Smooth muscle cell of the brain vasculature (primary cell): ENCODE measurements around the gene COL2A1.

ENCODE experiments used
- DNase-seq: peaks from one replicate; pipeline ENCODE4 v3.0.0-alpha.2; 2012; ENCODE audit warnings: low read depth, low spot score

The COL2A1 gene

DNA sequence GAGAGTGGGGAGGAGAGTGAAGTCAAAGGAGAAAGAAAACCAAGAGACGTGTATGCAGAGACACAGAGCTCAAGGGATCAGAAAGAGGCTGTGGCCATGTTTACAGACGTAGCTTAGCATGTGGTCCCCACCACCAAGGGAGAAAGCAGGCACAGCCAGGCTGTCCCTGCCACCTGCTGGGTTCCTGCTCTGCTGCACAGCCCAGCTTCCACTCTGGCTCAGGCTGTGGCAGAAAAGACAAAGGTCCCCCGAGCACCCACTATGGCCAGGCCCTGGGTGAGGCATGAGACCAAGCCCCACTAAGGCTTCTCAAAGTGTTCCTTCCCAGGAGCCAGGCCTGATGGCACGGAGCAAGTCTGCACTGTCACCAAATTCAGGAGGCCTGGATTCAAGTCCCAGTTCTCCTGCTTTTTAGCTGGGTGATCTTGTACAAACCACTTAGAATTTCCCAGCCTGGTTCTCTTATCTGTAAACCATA lies 25.9 kb upstream of the COL2A1 start:
- DNase-seq: no peak

DNA sequence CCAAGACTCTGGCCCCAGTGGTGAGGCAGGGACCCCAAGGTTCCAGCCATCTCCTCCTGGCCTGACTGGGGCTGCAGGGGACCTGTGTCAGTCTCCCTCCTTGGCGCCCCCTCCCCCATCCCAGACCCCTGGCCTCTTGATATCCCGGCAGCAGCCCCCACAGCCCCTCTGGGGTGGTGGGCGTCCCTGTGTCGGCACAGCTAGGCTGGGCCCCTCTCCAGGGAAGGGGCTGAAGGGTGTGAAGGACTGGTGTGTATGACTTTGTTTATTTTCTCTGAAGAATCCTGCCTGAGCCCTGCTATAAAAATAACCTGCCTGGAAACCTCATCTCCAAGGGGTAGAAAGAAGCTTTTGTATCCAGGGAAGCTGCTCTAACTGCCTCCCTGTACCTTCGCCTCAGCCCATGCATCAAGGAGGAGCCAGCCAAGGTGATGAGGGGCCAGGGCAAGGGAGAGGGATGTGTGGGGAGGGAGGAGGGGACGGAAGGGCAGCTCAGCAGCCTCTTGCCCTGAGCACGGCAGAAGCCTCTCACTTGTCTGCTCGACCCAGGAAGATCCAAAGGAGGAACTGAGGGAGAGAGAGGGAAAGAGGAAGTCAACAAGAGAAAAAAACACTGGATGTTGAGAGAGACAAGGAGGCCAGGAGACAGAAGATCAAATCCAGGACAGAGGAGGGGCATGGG lies 25.4 kb upstream of the COL2A1 start:
- DNase-seq: no peak

DNA sequence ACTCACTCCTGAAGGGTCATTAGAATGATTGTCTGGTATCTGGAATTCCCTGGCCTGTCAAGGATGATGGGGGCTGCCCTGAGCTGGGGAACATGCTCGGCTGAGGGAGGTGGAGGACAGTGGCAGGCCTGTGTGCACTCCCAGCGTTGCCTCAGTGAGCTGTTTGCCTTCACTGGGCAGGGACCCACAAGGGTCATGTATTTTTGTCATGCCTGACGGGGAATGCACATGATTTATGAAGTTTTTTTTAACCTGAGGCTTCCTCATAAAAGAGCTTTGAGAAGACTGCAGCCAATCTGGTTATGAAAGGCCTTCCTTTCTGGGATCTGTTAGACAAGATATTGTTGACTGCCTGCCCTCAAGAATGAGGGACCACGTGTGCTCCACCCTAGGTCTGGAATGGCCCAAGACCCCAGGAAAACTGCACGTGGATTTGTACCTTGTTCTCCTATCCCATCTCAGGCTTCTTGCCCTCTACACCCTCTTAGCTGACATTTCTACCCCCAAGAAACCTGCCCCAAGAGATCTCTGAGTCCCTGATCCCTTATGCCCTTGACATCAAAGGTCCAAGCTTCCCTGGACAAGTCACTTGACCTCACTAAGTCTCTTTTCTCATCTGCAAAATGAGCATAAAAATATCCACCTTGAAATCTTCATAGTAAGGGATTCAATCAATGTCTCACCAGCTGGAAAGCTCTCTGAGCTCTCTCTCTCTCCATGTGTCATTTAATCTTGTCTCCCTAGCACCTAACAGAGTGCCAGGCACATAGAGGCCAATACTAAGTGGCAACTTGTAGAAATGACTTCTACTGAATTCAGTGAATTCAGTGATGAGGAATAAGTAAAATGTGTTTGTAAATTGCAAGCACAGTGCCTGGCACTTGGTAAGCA lies 24.5 kb upstream of the COL2A1 start:
- no peak for DNase-seq

GRCh38 chr12:48027183-48028002 lies 23.1 kb upstream of the COL2A1 start:
- no peak for DNase-seq

DNA sequence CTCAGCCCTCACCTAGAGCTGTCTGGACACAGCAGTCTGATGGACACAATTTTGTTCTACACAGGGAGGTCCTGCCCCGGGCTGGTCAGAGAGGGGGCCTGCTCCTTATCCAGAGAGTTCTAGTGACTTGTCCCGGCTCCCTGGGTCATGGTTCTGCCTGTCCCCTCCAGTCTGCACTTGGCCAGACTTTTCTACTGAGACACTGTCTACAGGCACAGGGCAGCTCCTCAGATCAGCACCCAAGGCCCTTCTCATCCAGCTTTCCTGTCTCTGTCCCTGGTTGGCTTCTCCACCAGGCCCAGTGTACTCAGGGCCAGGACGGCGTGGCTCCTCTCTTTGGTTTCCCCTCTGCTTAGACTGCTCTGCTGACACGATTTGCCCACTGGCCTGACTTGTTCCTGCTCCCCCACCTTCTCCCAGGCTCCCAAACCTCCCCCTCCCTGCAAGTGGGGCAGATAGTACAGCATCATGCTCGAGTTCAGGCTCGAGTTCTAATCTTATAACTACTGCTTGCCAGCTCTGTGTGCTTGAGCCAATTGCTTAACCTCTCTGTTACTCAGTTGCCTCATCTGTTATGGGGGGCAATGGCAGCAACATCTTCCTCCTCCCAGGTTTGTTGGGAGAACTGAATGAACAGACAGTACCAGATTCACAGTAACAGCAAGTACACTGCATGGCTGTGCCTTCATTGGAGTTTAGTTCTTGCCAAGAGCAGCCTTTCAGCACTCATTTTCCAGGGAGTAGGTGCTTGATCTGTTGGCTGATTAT lies 22.0 kb upstream of the COL2A1 start:
- DNase-seq: no peak

DNA sequence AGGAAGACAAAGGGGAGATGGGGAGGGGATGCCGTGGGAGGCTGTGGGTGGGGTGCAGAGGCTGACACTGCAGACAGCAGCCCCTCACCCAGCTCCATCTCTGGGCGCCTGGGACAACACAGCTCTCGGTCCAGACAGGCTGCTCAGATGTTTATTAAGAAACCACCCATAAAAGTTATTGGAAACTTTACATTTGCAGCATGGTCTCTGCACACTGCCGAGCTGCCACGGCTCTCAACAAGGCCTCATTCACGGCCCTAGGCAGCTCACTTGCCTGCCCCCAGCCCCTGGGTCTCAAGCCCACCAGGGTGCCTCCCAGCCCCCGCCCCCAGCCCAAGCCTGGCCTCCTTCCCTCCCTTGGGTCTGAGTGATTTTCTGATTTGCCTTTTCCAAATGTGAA lies 21.0 kb upstream of the COL2A1 start:
- DNase-seq: no peak

DNA sequence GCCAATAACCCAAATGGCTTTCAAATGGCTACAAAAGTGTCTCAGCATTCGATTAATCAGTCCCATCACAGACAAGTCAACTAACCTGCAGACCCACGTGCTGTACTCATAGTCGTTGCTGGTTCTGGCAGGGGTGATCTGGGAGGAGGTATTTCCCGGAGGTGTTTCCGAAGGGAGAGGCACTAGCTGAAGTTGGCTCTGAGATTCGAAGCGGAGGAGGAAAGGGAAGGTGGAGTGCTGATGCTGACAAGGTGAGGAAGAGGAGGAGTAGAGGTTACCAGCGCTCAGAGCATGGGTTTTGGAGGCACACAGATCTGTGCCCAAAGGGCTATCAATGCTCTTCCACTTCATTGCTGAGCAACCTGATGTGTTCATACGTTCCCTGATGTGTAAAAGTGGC lies 20.5 kb upstream of the COL2A1 start:
- no peak for DNase-seq

DNA sequence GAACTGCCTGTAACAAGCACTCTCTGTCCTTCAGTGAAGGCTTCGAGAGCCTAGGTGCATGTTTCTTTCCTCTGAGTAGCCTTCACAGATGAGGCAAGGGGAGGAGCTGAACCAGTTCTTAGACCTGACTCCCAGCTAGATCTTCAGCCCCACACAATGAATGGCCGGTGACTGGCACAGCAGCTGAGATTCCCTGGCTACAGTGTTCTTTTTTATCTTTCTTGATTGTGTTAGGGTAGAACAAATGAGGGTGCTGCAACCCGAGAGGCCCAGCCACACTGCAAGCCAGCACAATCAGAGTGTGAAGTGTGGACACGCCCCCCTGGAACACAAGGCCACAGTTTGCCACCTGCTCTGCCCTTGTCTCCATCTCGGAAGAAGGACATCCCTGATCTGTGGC lies 19.1 kb upstream of the COL2A1 start:
- no peak for DNase-seq

GRCh38 chr12:48022676-48023385 lies 18.6 kb upstream of the COL2A1 start:
- DNase-seq: no peak

- DNase-seq: no peak
Measured at GRCh38 chr12:48022180-48022521, 17.9 kb upstream of the COL2A1 start.

- no peak for DNase-seq
Measured at GRCh38 chr12:48021485-48022179, 17.4 kb upstream of the COL2A1 start.

DNA sequence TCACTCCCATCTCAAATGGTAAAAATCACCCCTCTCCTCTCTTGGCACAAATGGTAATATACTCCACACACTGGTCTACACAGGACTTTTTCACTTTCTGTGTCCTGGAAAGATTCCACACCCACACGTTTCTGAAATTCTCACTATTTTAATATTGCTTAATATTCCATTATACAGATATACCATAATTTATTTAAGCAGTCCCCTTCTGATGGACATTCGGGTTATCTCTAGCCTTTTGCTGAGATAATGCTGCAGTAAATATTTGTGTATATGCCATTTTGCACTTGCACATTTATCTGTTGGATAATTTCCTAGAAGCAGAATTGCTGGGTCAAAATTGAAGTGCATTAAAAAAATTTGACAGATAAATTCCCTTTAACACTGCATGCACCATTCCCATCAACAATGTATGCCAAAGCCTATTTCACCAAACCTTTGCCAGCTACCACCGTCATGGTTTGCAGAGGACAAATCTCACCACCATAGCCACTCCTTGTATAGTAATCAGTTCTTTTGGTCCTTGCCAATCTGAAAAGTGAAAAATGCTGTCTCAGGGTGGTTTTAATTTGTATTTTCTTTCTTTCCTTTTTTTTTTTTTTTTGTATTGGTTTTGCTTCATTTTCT lies 15.5 kb upstream of the COL2A1 start:
- DNase-seq: no peak

- no peak for DNase-seq
Measured at GRCh38 chr12:48018618-48018995, 14.3 kb upstream of the COL2A1 start.

GRCh38 chr12:48017921-48018617 lies 13.8 kb upstream of the COL2A1 start:
- no peak for DNase-seq

DNA sequence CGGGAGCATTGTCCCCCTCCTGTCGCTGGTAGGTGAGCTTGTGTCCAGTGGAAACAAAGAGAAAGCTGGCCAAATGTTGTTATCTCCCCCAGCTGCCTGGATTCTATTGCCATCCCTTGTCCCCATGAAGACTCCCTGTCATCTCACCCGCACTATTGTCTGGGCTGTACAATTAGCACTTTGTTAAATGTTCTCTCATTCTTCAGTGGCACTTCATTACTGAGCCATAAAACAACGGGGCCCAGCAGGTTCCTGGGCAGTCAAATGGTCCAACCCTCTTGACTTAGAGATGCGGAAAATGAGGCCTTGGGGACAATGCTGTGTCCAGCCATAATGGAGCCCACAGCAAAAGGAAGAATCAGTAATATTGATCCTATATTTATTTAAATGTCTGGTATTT lies 13.2 kb upstream of the COL2A1 start:
- DNase-seq: no peak

DNA sequence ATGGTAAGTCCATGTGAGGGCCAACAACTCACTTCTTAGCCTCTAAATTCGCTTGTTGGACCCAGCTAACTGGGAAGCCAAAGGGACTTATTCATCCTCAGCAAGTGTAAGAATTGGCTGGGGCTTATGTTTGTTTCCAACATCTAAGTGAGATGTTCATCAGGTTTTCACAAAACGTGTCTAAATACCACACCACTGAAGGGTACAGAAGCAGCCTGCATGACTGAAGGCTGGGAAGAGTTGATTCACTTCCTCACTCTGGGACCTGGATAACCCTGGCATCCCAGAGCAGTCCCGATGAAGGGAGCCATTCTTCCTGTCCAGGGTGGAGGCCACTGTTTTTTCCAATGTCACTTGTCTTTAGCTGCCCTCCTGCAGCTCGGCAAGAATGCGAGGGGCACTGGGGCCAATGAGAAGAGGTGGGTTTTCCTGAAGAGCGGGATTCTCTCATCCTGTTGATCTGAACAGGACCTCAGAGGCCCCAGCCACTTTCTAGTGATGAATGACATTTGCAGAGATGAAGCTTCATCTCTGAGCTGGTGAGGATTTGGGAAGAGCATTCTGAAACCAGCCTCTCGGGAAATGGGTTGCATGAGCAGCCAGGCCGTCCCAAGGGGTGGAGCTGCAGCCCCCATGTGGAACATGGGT lies 12.2 kb upstream of the COL2A1 start:
- no peak for DNase-seq

DNA sequence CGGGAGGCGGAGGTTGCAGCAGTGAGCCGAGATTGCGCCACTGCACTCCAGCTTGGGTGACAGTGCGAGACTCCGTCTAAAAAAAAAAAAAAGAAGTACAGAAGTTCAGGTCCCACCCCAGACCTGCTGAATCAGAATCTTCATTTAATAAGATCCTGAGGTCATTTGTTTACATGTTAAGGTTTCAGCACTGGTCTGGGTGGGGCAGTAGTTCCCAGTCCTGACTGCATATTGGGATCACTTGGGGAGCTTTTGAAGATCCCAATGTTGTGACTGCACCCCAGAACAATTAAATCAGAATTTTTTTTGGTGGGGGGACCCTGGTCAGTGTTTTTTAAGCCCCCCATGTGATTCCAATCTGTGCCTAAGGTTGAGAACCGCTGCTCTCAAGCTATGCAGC lies 11.7 kb upstream of the COL2A1 start:
- no peak for DNase-seq

DNA sequence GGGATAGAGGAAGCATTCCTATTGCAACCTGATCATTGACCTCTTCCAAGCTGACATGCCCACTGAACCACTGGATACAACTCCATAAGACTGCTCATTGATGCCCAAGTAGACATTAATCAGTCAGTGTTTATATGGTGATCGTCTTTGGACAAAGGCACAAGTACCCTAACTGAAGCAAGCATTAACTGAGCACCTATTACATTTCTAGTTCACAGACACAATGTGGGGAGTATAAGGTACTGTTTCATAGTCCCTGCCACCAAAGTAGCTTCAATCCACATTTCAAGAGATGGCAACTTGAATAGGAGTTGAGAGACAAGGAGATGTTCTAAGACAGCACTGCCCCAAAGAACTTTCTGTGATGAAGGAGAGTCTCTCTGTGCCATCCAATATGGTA lies 10.9 kb upstream of the COL2A1 start:
- no peak for DNase-seq

DNA sequence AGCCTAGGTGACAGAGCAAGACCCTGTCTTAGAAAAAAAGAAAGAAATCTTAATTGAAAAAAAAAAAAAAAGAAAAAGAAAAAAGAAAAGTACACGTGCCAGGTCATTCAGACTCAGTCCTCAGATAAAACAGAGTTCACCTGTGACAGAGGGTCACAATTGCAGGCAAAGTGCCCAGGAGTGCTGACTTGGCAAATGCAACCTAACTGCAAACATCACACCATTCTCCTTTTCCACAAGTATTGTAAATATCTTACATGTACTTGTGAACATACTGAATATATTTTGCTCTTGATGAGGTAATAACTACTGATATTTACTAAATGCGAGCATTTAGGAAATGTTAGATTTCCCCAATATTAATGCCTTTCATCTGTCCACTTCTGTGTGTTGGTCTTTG lies 9.0 kb upstream of the COL2A1 start:
- no peak for DNase-seq
